ENCODE measurements around the gene VSTM2A.
"Not testable (repeated sequence)": the region's sequence is repeated elsewhere in the genome, so short reads cannot be mapped to it uniquely, and the experiment has no call there.

Gene VSTM2A

GRCh38 chr7:54541669-54542625 is at the start of gene VSTM2A:
Gene VSTM2A, plus strand, starts transcription at chr7:54542375. Its CDS starts 356 bp downstream, at chr7:54542731.
- DNase-seq: peak in 1 of 2 experiments; percentile 12

GRCh38 chr7:54504531-54504930 is 37.6 kb upstream of the VSTM2A start:
- not testable (repeated sequence) for DNase-seq

- no peak for DNase-seq
These were observed 12.6 kb upstream of the VSTM2A start for GRCh38 chr7:54529568-54529967.

- no peak for DNase-seq
These were observed 4.1 kb upstream of the VSTM2A start for GRCh38 chr7:54538122-54538521.

- no peak for DNase-seq
These were observed 895 bp downstream of the VSTM2A start for GRCh38 chr7:54543051-54543488.

GRCh38 chr7:54544149-54544526 is 2.0 kb downstream of the VSTM2A start:
- no peak for DNase-seq

- DNase-seq: no peak
These were observed 2.5 kb downstream of the VSTM2A start for GRCh38 chr7:54544527-54545240.

- DNase-seq: no peak
These were observed 3.0 kb downstream of the VSTM2A start for GRCh38 chr7:54545241-54545563.

GRCh38 chr7:54546081-54546985 is 4.2 kb downstream of the VSTM2A start:
- no peak for DNase-seq

GRCh38 chr7:54546986-54547314 is 4.8 kb downstream of the VSTM2A start:
- DNase-seq: no peak

GRCh38 chr7:54550471-54550870 is 8.3 kb downstream of the VSTM2A start:
- DNase-seq: no peak

- no peak for DNase-seq
These were observed 13.9 kb downstream of the VSTM2A start for GRCh38 chr7:54556121-54556520.

GRCh38 chr7:54559401-54559800 is 17.2 kb downstream of the VSTM2A start:
- DNase-seq: no peak

- DNase-seq: no peak
These were observed 18.0 kb downstream of the VSTM2A start for GRCh38 chr7:54560198-54560597.

GRCh38 chr7:54560723-54561122 is 18.5 kb downstream of the VSTM2A start:
- no peak for DNase-seq

- DNase-seq: no peak
These were observed 21.2 kb downstream of the VSTM2A start for GRCh38 chr7:54563329-54563916.

GRCh38 chr7:54565432-54565831 is 23.3 kb downstream of the VSTM2A start:
- no peak for DNase-seq

- DNase-seq: no peak
These were observed 39.3 kb downstream of the VSTM2A start for GRCh38 chr7:54581511-54581910.

- DNase-seq: no peak
These were observed 49.5 kb downstream of the VSTM2A start for GRCh38 chr7:54591404-54592386.

GRCh38 chr7:54596747-54597146 is 54.6 kb downstream of the VSTM2A start:
- DNase-seq: no peak

- DNase-seq: no peak
These were observed 73.4 kb downstream of the VSTM2A start for GRCh38 chr7:54615537-54615936.

All from NCI-H2081 (cell line).